PC-9 (cell line): ENCODE measurements around the gene PLIN4. TPM values are rescaled to one million over a fixed set of nuclear protein-coding genes. Genes with fewer than 3 reads are reported as not detected.

Experiments used
- Bru-seq: library from RNA; stranded (reverse); fragments of 400-500 nt; gene quantifications from one replicate; lab custom pipeline; 2021; lab: Mats Ljungman, UMichigan
- BruChase-seq, 2 experiments: library from RNA; stranded (reverse); fragments of 400-500 nt; gene quantifications; one replicate each; lab custom pipeline; 2021; lab: Mats Ljungman, UMichigan
- BruUV-seq: library from RNA; stranded (reverse); fragments of 400-500 nt; replicated peaks from 2 replicates; lab custom pipeline; 2021; lab: Mats Ljungman, UMichigan
- CTCF ChIA-PET: fragments of 300-600 bp; sonication (Branson Sonifier 250); formaldehyde crosslinking; loops from one replicate; lab custom pipeline; 2022; ENCODE audit warnings: antibody characterized with exemption; lab: Charles Lee
- POLR2A ChIA-PET: fragments of 300-600 bp; sonication (Branson Sonifier 250); formaldehyde crosslinking; loops from one replicate; lab custom pipeline; 2022; ENCODE audit warnings: antibody characterized with exemption; ENCODE audit not compliant: unreplicated experiment; lab: Charles Lee
- DNase-seq, 2 experiments: peaks; one replicate each; pipeline versions ENCODE4 v3.0.0 to v3.0.0-alpha.2; 2015 to 2022; ENCODE audit warnings: mixed read lengths in 1 of 2
- H2AFZ ChIP-seq: fragments of 200-600 bp; sonication (generic); 2 replicates; pipeline ENCODE4 v1.8.1; 2017; ENCODE audit warnings: antibody characterized with exemption
- H3F3A ChIP-seq: fragments of 200-600 bp; sonication (generic); 2 replicates; pipeline ENCODE4 v1.8.1; 2017; ENCODE audit warnings: antibody characterized with exemption, mild to moderate bottlenecking, low read depth; ENCODE audit not compliant: insufficient read depth
- H3K27ac ChIP-seq: fragments of 200-600 bp; sonication (generic); 2 replicates; pipeline ENCODE4 v1.6.1; 2016; ENCODE audit warnings: mixed run types
- H3K27me3 ChIP-seq: fragments of 200-600 bp; sonication (generic); 2 replicates; pipeline ENCODE4 v1.6.1; 2016; ENCODE audit warnings: low read depth, mixed run types; ENCODE audit not compliant: insufficient read depth
- H3K36me3 ChIP-seq: fragments of 200-600 bp; sonication (generic); 2 replicates; pipeline ENCODE4 v1.6.1; 2016; ENCODE audit warnings: low read depth, mixed run types
- H3K4me1 ChIP-seq: fragments of 200-600 bp; sonication (generic); replicated peaks from 2 replicates; pipeline ENCODE4 v1.6.1; 2016; ENCODE audit warnings: mixed run types; ENCODE audit not compliant: insufficient read depth
- H3K4me2 ChIP-seq: fragments of 200-600 bp; sonication (generic); 2 replicates; pipeline ENCODE4 v1.6.1; 2017; ENCODE audit warnings: mixed run types
- H3K4me3 ChIP-seq: fragments of 200-600 bp; sonication (generic); 2 replicates; pipeline ENCODE4 v1.6.1; 2016; ENCODE audit warnings: mixed run types
- H3K79me2 ChIP-seq: fragments of 200-600 bp; sonication (generic); 2 replicates; pipeline ENCODE4 v1.6.1; 2017; ENCODE audit warnings: low read depth, mixed run types
- H3K9me2 ChIP-seq: fragments of 200-600 bp; sonication (generic); 2 replicates; pipeline ENCODE4 v1.8.1; 2017; ENCODE audit warnings: mild to moderate bottlenecking; ENCODE audit not compliant: insufficient read depth
- H3K9me3 ChIP-seq: fragments of 200-600 bp; sonication (generic); 2 replicates; pipeline ENCODE4 v1.8.1; 2016; ENCODE audit warnings: low read depth; ENCODE audit not compliant: insufficient read depth
- H4K20me1 ChIP-seq: fragments of 200-600 bp; sonication (generic); 2 replicates; pipeline ENCODE4 v1.8.1; 2017; ENCODE audit not compliant: insufficient read depth
- EZH2 ChIP-seq: fragments of 200-600 bp; sonication (generic); IDR thresholded peaks from 2 replicates; pipeline ENCODE4 v1.8.0; 2017; ENCODE audit warnings: antibody characterized with exemption, low read depth
- intact Hi-C: fragments of 100-400 bp; cut with micrococcal nuclease; formaldehyde crosslinking; loops from one replicate; pipeline ENCODE4 v1.10.0; 2022; ENCODE audit not compliant: unreplicated experiment
- long read RNA-seq: library from polyadenylated mRNA; stranded (forward); transcript quantifications from one replicate; pipeline ENCODE4 v2.0.0, GENCODE V29; 2022
- total RNA-seq: library from RNA; stranded (reverse); gene quantifications from 2 replicates; pipeline ENCODE4 v1.2.3, GENCODE V29; 2021
- TF ChIP-seq, protein P1 (sequence below): fragments of 200-600 bp; sonication (generic); conservative IDR thresholded peaks from 2 replicates; pipeline ENCODE4 v1.6.1; 2017; ENCODE audit warnings: mixed run types, antibody characterized with exemption, mild to moderate bottlenecking, moderate library complexity

The PLIN4 gene, protein sequence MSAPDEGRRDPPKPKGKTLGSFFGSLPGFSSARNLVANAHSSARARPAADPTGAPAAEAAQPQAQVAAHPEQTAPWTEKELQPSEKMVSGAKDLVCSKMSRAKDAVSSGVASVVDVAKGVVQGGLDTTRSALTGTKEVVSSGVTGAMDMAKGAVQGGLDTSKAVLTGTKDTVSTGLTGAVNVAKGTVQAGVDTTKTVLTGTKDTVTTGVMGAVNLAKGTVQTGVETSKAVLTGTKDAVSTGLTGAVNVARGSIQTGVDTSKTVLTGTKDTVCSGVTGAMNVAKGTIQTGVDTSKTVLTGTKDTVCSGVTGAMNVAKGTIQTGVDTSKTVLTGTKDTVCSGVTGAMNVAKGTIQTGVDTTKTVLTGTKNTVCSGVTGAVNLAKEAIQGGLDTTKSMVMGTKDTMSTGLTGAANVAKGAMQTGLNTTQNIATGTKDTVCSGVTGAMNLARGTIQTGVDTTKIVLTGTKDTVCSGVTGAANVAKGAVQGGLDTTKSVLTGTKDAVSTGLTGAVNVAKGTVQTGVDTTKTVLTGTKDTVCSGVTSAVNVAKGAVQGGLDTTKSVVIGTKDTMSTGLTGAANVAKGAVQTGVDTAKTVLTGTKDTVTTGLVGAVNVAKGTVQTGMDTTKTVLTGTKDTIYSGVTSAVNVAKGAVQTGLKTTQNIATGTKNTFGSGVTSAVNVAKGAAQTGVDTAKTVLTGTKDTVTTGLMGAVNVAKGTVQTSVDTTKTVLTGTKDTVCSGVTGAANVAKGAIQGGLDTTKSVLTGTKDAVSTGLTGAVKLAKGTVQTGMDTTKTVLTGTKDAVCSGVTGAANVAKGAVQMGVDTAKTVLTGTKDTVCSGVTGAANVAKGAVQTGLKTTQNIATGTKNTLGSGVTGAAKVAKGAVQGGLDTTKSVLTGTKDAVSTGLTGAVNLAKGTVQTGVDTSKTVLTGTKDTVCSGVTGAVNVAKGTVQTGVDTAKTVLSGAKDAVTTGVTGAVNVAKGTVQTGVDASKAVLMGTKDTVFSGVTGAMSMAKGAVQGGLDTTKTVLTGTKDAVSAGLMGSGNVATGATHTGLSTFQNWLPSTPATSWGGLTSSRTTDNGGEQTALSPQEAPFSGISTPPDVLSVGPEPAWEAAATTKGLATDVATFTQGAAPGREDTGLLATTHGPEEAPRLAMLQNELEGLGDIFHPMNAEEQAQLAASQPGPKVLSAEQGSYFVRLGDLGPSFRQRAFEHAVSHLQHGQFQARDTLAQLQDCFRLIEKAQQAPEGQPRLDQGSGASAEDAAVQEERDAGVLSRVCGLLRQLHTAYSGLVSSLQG (N-terminal part only)
- total RNA-seq (1.6 and 1.8 TPM in 2 replicates), Bru-seq, nascent RNA (percentile 16 among the genes with signal in this experiment), BruChase-seq, experiment 1, labeled RNA remaining after a 2-hour chase (percentile 23 among the genes with signal in this experiment), BruChase-seq, experiment 2, labeled RNA remaining after a 6-hour chase (percentile 31 among the genes with signal in this experiment)
- long read RNA-seq, result 0 reads

DNA sequence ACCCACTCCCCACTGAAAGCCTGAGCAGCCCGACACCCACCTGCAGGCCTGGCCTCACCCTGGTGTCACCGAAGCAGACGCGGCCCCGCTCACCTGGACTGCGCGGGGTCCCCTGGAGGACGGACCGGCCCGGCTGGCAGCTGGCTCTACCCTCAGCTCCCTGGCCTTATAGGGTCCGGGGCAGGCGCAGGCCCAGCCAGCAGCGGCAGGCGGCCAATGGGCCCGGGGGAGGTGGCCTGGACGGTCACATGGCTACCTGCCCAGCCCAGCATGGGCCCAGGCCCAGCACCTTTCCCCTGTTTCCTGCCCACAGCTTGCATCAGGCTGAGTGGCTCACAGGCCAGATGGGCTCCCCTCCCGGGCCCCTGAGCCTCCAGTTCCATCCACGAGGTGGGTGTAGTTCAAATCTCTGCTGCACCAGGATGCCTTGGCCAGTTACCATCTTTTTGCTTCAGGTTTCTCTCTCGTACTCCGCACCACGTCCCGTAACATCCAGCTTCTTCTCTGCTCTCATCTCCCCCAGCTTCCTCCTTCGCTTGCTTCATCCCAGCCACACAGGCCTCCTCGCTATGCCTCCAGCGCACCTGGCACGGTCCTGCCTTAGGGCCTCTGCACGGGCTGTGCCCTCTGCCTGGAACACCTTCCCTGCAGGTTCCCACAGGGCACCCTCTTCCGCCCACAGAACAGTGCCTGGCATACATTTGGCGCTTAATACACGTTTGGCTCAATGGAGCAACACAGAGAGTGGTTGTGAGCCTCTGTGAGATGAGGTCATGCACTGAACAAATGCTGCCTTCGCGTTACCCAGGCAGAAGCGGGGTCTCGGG is at the start of gene PLIN4:
PLIN4 (minus strand) TSS at position 142 of the 827 bp plus-strand sequence. CDS start 214 bp downstream, outside the sequence.
- ChIA-PET POLR2A (interaction anchor here (0.5 kb wide), 1 partner anchor 39 kb away, joined by 24 read pairs; no protein-coding TSS in a partner anchor), CTCF (no interaction called here)
- Histone ChIP-seq H3K4me1 (peaks cover 43% of the 10 kb centered on the region), H3K27me3 (no peaks in the 10 kb centered on the region), H3K4me3 (peak within 1 kb of the TSS; percentile 18; the same call in 1 of the 2 replicates), H3F3A (peaks cover 12% of the 10 kb centered on the region; the same call in 1 of the 2 replicates), H3K79me2 (no peaks in the 10 kb centered on the region), H2AFZ (0 out of 2 replicates have a peak within 1 kb of the TSS, but pooled peaks have one; percentile 48), H3K9me3 (no peaks in the 10 kb centered on the region), H3K36me3 (no peaks in the 10 kb centered on the region), H3K27ac (peak within 1 kb of the TSS; percentile 80), H3K9me2 (no peaks in the 10 kb centered on the region), H3K4me2 (peak within 1 kb of the TSS; percentile 75), H4K20me1 (no peaks in the 10 kb centered on the region)
- DNase-seq, result peak; percentile 58 to 62
- TF ChIP-seq, protein P1, sequence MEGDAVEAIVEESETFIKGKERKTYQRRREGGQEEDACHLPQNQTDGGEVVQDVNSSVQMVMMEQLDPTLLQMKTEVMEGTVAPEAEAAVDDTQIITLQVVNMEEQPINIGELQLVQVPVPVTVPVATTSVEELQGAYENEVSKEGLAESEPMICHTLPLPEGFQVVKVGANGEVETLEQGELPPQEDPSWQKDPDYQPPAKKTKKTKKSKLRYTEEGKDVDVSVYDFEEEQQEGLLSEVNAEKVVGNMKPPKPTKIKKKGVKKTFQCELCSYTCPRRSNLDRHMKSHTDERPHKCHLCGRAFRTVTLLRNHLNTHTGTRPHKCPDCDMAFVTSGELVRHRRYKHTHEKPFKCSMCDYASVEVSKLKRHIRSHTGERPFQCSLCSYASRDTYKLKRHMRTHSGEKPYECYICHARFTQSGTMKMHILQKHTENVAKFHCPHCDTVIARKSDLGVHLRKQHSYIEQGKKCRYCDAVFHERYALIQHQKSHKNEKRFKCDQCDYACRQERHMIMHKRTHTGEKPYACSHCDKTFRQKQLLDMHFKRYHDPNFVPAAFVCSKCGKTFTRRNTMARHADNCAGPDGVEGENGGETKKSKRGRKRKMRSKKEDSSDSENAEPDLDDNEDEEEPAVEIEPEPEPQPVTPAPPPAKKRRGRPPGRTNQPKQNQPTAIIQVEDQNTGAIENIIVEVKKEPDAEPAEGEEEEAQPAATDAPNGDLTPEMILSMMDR, result no peak
- no peak for TF ChIP-seq EZH2
- intact Hi-C loops, result no loop called here
- BruUV-seq, result no TSS peak

DNA sequence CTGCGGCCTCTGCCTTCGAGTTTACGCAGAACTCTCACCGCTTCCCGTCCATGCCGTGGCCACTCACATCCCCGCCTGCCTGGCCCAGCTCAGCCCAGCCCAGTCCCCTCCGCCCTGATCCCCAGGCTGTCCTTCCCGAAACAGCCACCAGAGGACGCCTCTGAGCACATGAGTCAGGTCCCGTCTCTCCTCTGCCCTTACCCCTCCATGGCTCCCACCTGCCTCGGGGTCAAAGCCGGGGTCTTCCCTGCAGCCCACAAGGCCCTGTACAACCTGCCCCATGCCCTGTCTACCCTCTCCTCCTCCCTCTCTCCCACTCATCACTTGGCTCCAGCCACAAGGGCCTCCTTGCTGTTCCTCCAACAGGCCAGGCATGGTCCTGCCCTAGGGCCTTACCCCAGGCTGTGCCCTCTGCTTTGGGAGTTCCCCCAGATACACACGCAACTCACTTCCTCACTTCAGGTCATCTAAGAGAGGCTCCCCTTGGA is 49.3 kb upstream of the PLIN4 start:
- H3K79me2 ChIP-seq, result no peaks in the 10 kb centered on the region
- H3K27me3 ChIP-seq, result no peaks in the 10 kb centered on the region
- H4K20me1 ChIP-seq, result no peaks in the 10 kb centered on the region
- H3K9me3 ChIP-seq, result no peaks in the 10 kb centered on the region
- H3F3A ChIP-seq, result no peaks in the 10 kb centered on the region
- ChIA-PET POLR2A (interaction anchor here (0.6 kb wide), 1 partner anchor 33 kb away, joined by 4 read pairs; the partner anchor contains the start of gene PLIN5), CTCF (interaction anchor here (0.6 to 1.5 kb wide), 3 partner anchors 70 to 154 kb away, joined by 3 to 4 read pairs (median 4); no protein-coding TSS in a partner anchor)
- H3K36me3 ChIP-seq, result no peaks in the 10 kb centered on the region
- H2AFZ ChIP-seq, result no peak overlapping the region
- TF ChIP-seq, protein P1, result peak; percentile 81
- TF ChIP-seq EZH2, result no peak
- H3K27ac ChIP-seq, result no peak overlapping the region
- H3K4me3 ChIP-seq, result no peak overlapping the region
- H3K4me2 ChIP-seq, result no peak overlapping the region
- H3K4me1 ChIP-seq, result no peaks in the 10 kb centered on the region
- intact Hi-C loops, result loop anchor here (5.0 kb wide), 1 partner anchor 155 kb away; the partner anchor contains the start of gene DPP9
- peak in 1 of 2 experiments; percentile 76 for DNase-seq
- H3K9me2 ChIP-seq, result no peaks in the 10 kb centered on the region
- BruUV-seq, result no TSS peak
